Caco-2 (cell line): ENCODE measurements around the gene HNRNPC. TPM values are rescaled to one million over a fixed set of nuclear protein-coding genes. Genes with fewer than 3 reads are reported as not detected.
"Not testable (repeated sequence)": the region's sequence is repeated elsewhere in the genome, so short reads cannot be mapped to it uniquely, and the experiment has no call there.

Source experiments
- BruUV-seq: library from RNA; stranded (reverse); fragments of 400-500 nt; replicated peaks from 2 replicates; lab custom pipeline; 2021; lab: Mats Ljungman, UMichigan
- CTCF ChIA-PET: fragments of 300-600 bp; sonication (Branson Sonifier 250); formaldehyde crosslinking; loops from one replicate; lab custom pipeline; 2022; ENCODE audit warnings: antibody characterized with exemption; lab: Charles Lee
- POLR2A ChIA-PET: fragments of 300-600 bp; sonication (Branson Sonifier 250); formaldehyde crosslinking; loops from one replicate; lab custom pipeline; 2022; ENCODE audit warnings: antibody characterized with exemption; lab: Charles Lee
- DNase-seq, 2 experiments: peaks; one replicate each; pipeline versions ENCODE4 v3.0.0 to v3.0.0-alpha.2; 2020 to 2022
- H3K27me3 ChIP-seq: replicated peaks from 2 replicates; pipeline ENCODE4 v1.6.0; 2011; ENCODE audit warnings: low read length; ENCODE audit not compliant: control insufficient read depth, insufficient read depth
- H3K36me3 ChIP-seq: 2 replicates; pipeline ENCODE4 v1.5.1; 2011; ENCODE audit warnings: low read length; ENCODE audit not compliant: control insufficient read depth, insufficient read depth
- H3K4me1 ChIP-seq: fragments of 250-450 bp; sonication (Bioruptor Pico); 2 replicates; pipeline ENCODE4 v1.5.1; 2020; ENCODE audit warnings: mild to moderate bottlenecking
- H3K4me3 ChIP-seq: 2 replicates; pipeline ENCODE4 v1.5.1; 2011; ENCODE audit warnings: low read depth, mild to moderate bottlenecking, control low read depth, low read length
- H3K9me3 ChIP-seq: fragments of 250-450 bp; sonication (Bioruptor Pico); 2 replicates; pipeline ENCODE4 v1.5.1; 2020; ENCODE audit warnings: mild to moderate bottlenecking, moderate library complexity
- H3K27ac Mint-ChIP-seq: one replicate; pipeline ENCODE4 v1.8.0; 2022; ENCODE audit warnings: mixed read lengths; ENCODE audit not compliant: unreplicated experiment
- H3K27me3 Mint-ChIP-seq: one replicate; pipeline ENCODE4 v1.8.0; 2022; ENCODE audit warnings: mixed read lengths; ENCODE audit not compliant: insufficient read depth, unreplicated experiment
- H3K36me3 Mint-ChIP-seq: one replicate; pipeline ENCODE4 v1.8.0; 2022; ENCODE audit warnings: mild to moderate bottlenecking, mixed read lengths; ENCODE audit not compliant: insufficient read depth, unreplicated experiment
- H3K4me1 Mint-ChIP-seq: one replicate; pipeline ENCODE4 v1.8.0; 2022; ENCODE audit warnings: low read depth, mixed read lengths; ENCODE audit not compliant: unreplicated experiment
- H3K4me3 Mint-ChIP-seq: one replicate; pipeline ENCODE4 v1.8.0; 2022; ENCODE audit warnings: mild to moderate bottlenecking, moderate library complexity, mixed read lengths; ENCODE audit not compliant: unreplicated experiment
- H3K9me3 Mint-ChIP-seq: one replicate; pipeline ENCODE4 v1.8.0; 2022; ENCODE audit warnings: mixed read lengths; ENCODE audit not compliant: unreplicated experiment
- CTCF ChIP-seq, 2 experiments: fragments of 200-600 bp in 1 of 2; IDR thresholded peaks; 1 replicate in 1 of 2; 2 replicates in 1 of 2; pipeline versions ENCODE4 v1.5.1 to v1.8.0; 2011 to 2022; ENCODE audit warnings: antibody characterized with exemption in 1 of 2, control low read depth in 1 of 2, inconsistent platforms in 1 of 2, low read depth in 1 of 2, low read length in 1 of 2, mild to moderate bottlenecking in 1 of 2, moderate library complexity in 1 of 2; ENCODE audit not compliant: insufficient read depth in 1 of 2, severe bottlenecking in 1 of 2, unreplicated experiment in 1 of 2
- intact Hi-C: fragments of 100-400 bp; cut with micrococcal nuclease; formaldehyde crosslinking; loops from one replicate; pipeline ENCODE4 v1.10.0; 2022; ENCODE audit not compliant: unreplicated experiment
- total RNA-seq: library from RNA; stranded (reverse); gene quantifications from 2 replicates; pipeline ENCODE4 v1.2.3, GENCODE V29; 2022

The HNRNPC gene
- total RNA-seq, 1 experiment from 2014 or later: 512 TPM

GRCh38 chr14:21168055-21168454 lies 101.2 kb downstream of the HNRNPC start:
- Mint-ChIP-seq H3K27me3 (peaks cover 13% of the 10 kb centered on the region), H3K4me1 (no peaks in the 10 kb centered on the region), H3K4me3 (no peak overlapping the region), H3K27ac (no peak overlapping the region), H3K9me3 (peaks cover 21% of the 10 kb centered on the region), H3K36me3 (no peaks in the 10 kb centered on the region)
- intact Hi-C loops: no loop called here
- TF ChIP-seq CTCF (IDR thresholded peaks at IDR 0.05; ENCODE audit: insufficient read depth in 1 of 2, low read depth in 1 of 2, low read length in 1 of 2, severe bottlenecking in 1 of 2, unreplicated experiment in 1 of 2): no peak
- DNase-seq: no peak
- Histone ChIP-seq H3K4me1 (no peaks in the 10 kb centered on the region), H3K27me3 (no peaks in the 10 kb centered on the region), H3K36me3 (no peaks in the 10 kb centered on the region), H3K4me3 (no peak overlapping the region), H3K9me3 (no peaks in the 10 kb centered on the region)
- ChIA-PET POLR2A (interaction anchor here (0.6 kb wide), 1 partner anchor 17 kb away, joined by 3 read pairs; no protein-coding TSS in a partner anchor), CTCF (no interaction called here)
- BruUV-seq: no TSS peak

GRCh38 chr14:21165670-21166069 lies 103.6 kb downstream of the HNRNPC start:
- intact Hi-C loops, H3K27ac Mint-ChIP-seq, H3K36me3 Mint-ChIP-seq, POLR2A ChIA-PET, H3K4me3 Mint-ChIP-seq, H3K4me3 ChIP-seq, H3K9me3 ChIP-seq, H3K9me3 Mint-ChIP-seq, H3K4me1 Mint-ChIP-seq, H3K36me3 ChIP-seq, H3K4me1 ChIP-seq, DNase-seq, H3K27me3 ChIP-seq, BruUV-seq: not testable (repeated sequence)
- CTCF ChIA-PET: interaction anchor here (0.6 kb wide), 1 partner anchor 291 kb away, joined by 5 read pairs; no protein-coding TSS in a partner anchor
- H3K27me3 Mint-ChIP-seq: peaks cover 14% of the 10 kb centered on the region

- H3K4me3 Mint-ChIP-seq, intact Hi-C loops, CTCF ChIA-PET, H3K9me3 Mint-ChIP-seq, DNase-seq, H3K27ac Mint-ChIP-seq, BruUV-seq, H3K4me3 ChIP-seq, H3K36me3 ChIP-seq, H3K27me3 ChIP-seq, H3K9me3 ChIP-seq, H3K36me3 Mint-ChIP-seq, H3K4me1 ChIP-seq, H3K4me1 Mint-ChIP-seq, POLR2A ChIA-PET: not testable (repeated sequence)
- H3K27me3 Mint-ChIP-seq: peaks cover 14% of the 10 kb centered on the region
Measured at GRCh38 chr14:21165002-21165605, 104.1 kb downstream of the HNRNPC start.

GRCh38 chr14:21163871-21164291 lies 105.4 kb downstream of the HNRNPC start:
- no peaks in the 10 kb centered on the region for H3K36me3 ChIP-seq
- no TSS peak for BruUV-seq
- H3K4me1 ChIP-seq: no peaks in the 10 kb centered on the region
- Mint-ChIP-seq H3K27me3 (peaks cover 14% of the 10 kb centered on the region), H3K4me3 (no peak overlapping the region), H3K36me3 (no peaks in the 10 kb centered on the region), H3K9me3 (no peaks in the 10 kb centered on the region), H3K4me1 (no peaks in the 10 kb centered on the region), H3K27ac (no peak overlapping the region)
- TF ChIP-seq CTCF (IDR thresholded peaks at IDR 0.05; ENCODE audit: insufficient read depth in 1 of 2, low read depth in 1 of 2, low read length in 1 of 2, severe bottlenecking in 1 of 2, unreplicated experiment in 1 of 2): no peak
- ChIA-PET POLR2A (no interaction called here), CTCF (no interaction called here)
- no peaks in the 10 kb centered on the region for H3K27me3 ChIP-seq
- no peak overlapping the region for H3K4me3 ChIP-seq
- no peak for DNase-seq
- no peaks in the 10 kb centered on the region for H3K9me3 ChIP-seq
- intact Hi-C loops: no loop called here
